Fibroblast of peridontal ligament (primary cell): Measurements from ENCODE around the gene MYO19.
"Not testable (repeated sequence)": the region's sequence is repeated elsewhere in the genome, so short reads cannot be mapped to it uniquely, and the experiment has no call there.

Experiments
- DNase-seq: peaks from one replicate; pipeline ENCODE4 v3.0.0-alpha.2; 2010; ENCODE audit errors: extremely low read depth

The MYO19 gene

DNA sequence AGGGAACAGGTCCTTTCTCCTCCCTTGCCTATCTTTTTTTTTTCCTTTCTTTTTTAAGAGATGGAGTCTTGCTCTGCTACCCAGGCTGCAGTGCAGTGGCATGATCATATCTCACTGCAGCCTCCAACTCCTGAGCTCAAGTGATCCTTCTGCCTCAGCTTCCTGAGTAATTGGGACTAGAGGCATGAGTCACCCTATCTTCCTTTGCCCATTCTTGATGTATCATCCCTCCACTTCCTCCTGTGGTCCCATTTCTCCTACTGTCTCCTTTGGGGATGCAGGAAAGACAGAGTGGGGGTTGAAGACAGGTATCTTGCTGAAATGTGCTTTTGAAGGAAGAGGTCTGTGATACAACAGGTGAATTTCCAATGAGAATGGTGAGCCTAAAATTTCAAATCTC, 5.5 kb downstream of the MYO19 start:
- peak; percentile 19 for DNase-seq

DNA sequence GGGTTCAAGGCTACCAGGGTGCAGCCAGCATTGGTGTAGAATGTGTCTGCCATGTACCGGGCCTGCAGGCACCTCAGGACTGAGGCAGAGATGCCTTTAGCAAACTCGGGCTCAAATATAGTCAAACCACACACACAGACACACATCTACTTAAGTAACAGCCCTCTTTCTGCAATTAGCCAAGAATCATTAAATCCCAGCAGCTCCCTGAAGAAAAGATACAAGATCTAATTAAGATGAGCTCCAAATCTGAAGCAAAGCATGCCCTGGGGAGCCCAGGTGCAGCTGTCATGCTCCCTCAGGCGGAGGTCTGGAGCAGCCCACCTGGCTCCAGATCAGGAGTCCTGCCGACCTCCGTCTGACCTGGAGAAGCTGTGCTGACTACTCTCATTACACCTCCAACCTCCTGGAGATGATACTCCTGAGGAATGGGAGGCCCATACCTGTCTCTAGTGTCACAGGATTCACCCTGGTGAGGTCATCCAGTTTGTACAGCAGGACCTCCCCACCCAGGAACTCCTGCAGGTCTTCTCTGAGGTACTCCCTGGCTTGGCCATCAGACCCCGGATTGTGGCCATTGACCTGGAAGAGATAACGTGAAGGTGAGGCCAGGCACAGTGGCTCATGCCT, 6.9 kb downstream of the MYO19 start:
- no peak for DNase-seq

DNA sequence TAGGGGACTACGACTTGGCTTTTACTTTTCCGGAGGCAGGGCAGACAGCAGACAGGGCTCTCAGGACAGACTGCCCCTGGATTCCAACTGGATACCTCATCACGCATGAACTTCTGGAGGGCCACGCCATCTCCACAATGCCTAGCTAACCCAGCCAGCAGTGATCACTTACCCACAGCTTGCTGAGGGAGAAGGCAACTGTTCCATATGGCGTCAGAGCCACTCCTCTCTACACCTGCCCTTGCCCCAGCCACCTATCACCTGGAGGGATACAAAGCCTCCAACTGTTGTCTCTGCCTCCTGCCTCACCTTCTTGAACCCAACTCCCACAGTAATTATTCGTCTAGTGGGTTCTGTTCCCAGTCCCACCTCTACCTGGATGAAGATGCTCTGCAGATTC, 8.8 kb downstream of the MYO19 start:
- DNase-seq = no peak

DNA sequence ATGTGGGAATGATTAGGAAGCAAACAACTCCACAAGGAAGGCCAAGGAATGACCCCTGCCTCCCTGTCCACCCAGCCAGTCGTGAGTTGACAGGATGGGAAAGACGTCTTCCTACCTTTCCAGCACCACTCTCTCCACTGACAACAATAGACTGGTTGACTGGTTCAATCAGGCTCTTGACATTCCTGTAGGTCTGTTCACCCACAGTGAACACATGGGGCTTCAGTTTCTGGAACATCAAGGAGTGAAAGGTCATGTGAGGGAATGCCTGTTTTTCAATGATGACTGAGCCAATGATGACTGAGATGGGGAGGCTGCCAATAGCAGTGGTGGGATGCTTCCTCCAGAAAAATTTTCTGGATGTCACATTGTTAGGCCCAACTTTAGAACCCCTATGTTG, 9.6 kb downstream of the MYO19 start:
- no peak for DNase-seq

DNA sequence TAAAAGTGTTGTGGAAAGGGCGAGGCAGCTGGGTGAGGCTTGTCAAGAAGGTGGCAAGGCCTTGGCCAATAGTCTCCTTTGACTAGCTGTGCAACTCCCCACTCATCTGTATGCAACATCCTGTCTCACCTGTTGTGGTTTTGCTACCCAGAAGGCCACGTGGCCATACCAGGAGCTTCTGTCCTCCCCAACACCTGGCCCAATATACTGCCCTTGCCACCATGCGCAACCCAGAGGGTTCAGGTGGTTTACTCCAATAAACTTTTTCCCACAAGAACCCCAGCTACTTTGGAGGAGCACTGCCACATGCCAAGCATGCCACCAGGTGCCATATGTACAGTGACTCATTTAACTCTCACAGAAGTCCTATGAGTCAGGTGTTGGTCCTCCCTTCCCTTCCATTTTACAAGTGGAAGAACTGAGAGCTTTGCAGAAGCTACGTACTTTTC, 10.2 kb downstream of the MYO19 start:
- DNase-seq = no peak

DNA sequence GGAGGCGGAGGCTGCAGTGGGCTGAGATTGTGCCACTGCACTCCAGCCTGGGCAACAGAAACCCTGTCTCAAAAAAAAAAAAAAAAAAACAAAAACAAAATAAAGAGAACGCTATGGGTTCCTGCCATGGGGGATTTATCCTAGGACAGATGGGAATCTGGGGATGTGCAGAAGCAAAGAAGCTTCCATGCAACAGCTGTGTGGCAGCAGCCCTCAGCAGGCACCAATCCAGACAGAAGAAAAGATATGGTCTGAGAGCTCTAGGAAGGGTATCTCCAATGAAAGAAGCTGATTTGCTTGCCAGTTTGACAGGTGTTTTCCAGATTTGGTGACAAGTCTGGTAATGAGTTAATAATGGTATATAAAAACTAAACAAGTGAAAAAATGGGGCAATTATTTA, 11.6 kb downstream of the MYO19 start:
- DNase-seq = no peak

DNA sequence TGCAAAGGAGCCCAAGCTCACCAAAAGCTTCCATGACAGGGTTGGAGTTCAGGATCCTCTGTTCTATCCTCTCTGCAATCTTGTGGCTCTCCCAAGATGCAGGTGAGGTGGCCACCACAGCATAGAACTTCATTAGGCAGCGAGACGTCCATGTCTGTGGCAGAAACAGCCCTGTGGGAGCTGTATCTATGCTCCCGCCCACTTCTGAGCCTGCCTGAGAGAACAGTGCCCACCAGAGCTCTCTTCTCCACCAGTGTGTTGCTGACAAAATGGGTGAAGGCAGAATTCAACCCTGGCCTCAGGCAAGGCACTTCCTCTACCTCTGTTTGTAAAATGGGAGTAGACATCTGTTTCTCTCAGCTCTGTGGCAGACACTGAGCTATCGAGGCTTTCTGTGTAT, 18.8 kb downstream of the MYO19 start:
- no peak for DNase-seq

DNA sequence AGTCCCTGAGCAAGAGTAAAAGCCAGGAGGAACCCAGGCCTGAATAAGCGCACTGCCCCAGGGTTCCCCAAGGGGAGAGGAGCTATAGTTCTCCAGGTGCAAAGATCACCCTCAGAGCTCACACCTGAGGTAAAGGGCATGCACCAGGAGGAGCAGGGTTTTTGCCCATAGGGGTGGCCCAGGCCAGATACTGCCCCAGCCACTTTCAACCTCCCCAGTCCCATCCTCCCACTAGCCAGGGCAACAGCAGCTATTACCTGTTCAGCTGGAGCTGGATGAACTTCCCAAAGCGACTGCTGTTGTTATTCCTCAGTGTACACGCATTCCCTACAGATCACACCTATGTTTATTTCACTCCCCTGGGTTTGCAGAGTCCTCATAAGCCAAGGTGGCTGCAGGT, 19.8 kb downstream of the MYO19 start:
- no peak for DNase-seq

DNA sequence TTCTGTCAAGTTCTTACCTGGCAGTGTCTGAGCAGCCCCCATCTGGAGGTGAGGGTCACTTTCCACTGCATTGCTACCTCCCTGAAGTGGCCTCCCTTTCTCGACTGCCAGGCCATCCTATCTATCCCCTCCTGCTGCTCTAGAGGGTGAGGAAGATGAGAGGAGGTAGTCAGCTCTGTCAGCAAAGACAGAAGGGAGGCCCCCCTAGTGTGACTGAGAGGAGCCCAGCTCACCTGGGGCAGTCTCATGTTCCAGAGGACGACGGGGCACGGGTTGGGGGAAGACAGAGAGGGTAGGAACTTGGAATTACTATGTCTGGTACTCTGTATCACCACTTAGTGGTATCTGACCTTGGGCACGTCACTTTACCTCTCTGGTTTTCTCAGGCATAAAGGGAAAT, 22.0 kb downstream of the MYO19 start:
- DNase-seq = no peak

DNA sequence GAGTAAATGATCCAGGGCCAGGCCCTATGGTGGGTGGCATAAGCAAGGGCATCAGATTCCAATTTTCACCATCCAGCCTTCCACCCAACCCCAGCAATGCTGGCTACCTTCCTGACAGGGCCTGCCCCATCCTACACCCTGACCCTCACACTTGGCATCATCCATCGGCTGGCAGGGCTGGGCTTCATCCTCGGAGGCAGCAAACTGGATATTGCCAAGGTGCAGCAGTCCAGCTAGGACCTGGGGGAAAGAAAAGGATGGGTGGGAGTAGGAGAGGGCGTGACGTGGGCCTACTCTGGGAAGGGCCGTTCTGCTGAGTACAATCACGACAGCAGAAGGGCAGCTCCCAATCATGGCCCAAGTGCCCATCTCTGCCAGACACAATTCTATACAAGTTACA, 23.5 kb downstream of the MYO19 start:
- DNase-seq = no peak

DNA sequence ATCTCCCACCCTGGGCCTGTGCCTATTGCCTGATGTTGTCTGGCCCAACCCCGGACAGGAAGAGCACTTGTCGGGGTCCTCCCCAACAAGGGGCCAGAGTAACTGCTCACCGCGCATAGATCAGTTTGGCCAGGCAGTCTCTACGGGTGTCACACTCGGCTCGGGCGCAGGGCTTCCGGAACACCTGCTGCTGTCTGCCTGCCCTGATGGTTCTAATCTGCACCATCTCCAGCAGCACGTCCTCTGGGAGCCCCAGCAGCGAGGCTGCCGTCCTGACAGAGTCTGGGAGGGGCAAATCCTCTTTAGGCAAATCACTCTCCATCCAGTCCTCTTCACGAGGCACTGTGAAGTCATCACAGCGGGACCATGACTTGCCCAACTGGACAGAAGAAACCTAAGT, 24.0 kb downstream of the MYO19 start:
- no peak for DNase-seq

DNA sequence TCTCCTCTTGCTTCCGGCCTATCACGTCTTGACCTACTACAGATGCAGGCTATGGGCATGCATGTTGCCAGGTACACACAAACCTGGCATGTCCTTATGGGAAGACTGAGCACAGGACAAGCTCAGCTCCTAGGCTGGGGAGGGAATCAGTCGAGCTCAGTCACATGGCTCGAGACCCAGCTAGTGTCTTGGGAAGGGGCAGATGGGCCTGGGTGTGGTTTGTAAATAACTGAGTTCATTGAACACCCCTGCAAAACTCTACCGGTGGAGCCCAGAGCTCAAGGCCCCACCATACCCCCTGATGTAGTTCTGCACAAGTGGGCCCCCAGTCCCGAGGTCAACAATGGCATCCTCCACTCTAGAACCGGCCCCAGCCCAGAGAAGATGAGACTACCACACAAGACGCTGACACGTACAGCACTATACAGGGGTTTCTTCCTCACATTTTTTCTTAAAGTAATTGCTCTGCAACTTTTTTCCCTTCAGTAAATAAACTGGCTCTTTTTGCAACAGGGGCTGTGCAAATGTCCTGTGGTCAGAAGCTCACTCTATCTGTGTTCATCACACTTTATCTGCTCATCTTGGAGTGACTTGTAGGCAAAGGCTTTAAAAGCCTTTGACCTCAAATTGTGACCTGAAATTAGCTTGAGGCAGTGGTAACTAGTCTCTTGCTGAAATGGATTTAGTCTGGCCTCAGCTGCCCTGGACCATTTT, 25.2 kb downstream of the MYO19 start:
- no peak for DNase-seq

DNA sequence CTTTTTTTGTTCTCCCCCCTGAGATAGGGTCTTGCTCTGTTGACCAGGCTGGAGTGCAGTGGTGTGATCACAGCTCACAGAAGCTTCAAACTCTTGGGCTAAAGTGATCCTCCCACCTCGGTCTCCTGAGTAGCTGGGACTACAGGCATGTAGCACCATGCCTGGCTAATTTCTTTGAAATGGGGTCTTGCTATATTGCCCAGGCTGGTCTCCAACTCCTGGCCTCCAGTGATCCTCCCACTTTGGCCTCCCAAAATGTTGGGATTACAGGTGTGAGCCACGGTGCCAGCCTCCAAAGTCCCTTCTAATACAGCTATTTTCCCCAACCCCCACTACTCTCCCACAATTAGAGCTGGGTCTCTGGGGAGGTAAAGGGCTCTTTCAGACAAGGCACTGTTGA, 26.2 kb downstream of the MYO19 start:
- DNase-seq = not testable (repeated sequence)

DNA sequence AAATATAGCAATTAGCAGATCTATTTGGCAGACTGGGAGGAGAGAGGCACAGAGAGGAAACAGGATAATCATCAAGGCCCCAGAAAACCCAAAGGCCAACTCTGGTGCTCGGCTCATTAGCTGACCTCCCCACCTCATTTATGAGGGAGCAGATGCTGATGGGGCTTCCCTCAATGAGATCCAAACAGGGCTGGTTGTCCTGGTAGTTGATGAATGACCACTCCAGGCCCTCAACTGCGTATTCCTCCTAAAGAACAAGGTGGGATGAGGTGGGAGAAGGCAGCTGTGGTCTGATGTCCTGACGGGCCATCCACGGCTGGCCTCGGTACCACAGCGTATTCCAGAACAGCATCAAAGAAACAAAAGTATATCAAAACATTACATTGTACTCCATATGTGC, 27.4 kb downstream of the MYO19 start:
- no peak for DNase-seq

DNA sequence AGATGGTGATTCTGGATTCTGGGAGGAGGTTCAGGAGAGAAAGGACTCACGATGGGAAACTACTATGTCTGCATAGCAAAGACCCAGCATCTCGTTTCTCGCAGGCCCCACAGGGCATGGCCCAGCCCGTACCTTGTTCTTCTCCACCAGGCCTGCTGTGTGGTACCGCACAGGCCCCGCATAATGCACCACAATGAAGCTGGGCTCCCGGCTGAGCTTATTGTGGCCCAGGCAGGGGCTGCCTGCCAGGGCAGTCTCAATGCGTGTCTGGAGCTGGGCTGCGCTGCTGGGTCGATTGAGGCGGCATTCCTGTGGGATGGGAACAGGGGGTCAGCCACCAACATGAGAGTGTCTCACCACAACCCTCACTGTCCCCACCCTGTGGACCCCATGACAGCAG, 27.8 kb downstream of the MYO19 start:
- no peak for DNase-seq

DNA sequence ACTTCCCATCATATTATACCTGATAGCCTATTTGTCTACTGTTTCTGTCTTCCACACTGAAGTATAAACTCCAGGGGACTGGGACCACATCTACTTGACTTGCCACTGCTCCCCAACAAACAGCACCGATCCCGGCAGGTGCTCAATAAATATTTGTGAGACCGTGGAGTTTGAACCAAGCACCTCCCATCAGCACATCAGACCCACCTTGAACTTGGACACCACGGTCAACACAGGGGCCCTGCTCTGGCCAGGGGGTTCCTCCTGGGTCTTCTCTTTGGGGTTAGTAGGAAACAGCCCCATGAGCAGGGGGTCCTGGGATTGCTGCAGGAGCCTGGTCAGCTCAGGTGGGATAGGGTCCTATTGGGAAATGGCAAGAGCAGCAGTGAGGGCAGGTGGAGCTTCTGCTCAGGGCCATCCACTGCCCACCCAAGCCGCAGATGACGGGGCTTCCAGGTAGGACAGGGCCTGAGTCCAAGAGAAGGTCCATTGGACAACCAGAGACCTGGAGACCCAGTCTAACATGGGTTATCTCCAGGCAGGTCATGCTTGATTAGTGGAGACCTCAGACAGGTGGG, 28.3 kb downstream of the MYO19 start:
- no peak for DNase-seq

DNA sequence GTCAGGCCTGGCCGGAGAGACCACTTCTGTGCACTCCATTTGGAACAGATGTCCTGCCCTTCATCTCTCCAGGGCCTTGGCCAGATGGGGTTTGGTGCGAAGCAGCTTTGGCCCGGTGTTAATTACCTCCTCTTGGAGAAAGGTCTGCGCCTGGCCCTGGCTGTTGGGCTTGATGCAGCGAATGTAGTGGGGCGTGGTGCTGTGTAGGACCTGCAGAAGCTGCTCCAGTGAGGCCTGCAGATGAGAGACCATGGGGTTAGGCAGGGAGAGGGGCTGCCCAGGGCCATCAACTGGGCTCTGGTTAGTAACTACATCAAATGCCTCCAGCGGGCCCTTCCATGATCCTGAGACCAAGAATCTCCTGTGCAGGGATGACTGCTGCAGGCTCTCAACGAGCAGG, 29.5 kb downstream of the MYO19 start:
- DNase-seq = no peak

DNA sequence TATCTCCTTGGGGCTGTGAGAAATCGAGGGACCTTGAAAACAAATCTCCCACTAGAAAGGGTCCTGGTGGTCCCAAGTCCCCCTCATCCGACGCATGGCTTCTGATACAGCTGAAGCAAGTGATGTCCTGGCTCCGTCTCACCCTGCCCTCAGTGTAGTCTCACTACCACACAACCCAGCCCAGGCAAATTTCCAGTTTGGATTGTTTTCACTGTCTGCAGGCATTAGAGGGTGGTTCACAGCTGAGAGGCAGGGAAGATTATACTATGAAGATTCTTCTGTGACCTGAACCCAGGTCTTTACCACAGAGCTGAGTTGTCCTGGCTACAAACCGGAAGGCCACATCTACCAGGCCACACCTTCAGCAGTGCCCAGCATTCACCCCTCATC, 30.5 kb downstream of the MYO19 start:
- DNase-seq = no peak

DNA sequence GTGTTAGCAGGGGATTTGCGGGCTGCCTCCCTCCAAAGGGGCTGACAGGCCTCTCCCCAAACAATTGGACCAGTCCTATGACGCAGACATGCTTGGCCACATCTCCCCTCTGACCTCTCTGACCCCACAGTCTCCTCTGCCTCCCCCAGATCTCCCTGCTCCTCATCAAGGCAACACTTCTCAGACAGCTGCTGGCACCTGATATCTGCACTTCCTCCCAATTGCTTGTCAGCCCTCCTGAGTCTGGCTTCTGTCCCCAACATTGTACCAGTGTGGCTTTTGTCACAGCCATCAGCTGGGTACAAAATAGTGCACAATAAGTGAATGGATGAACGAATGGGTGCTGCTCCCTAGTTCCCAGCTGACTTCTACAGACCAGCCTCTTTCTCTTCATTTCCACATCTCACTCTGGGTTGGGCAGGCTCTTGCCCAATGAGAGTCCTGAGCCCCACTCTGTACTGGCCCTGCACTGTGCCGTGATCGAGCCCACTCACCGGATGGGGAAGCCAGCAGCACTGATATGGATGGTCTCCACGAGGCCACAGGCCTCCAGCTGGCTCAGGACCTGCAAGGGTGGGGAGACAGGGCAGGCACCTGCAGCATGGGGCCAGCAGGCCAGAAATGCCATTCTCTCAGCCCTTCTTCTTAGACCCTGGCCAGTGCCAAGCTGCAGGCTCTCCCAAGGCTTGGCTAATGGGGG, 31.1 kb downstream of the MYO19 start:
- DNase-seq = no peak

DNA sequence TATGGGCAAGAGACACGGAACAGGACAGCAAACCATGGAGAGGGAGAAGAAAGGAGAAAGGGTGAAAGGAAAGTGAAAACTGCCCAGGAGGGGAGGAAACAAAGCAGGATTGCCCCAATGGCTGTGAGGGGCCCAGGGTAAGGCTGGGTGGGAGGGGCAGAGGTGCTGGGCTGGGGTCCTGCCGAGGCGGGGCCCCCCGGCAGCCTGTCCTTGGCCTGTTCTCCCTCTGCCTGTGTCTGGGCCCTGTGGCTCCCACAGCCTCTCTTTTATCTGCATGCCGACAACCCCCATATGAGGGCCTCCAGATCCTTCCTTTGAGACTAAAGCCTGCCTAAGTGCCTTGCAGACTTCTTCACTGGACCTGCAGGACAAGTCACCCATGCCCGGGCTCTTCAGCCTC, 32.7 kb downstream of the MYO19 start:
- no peak for DNase-seq

DNA sequence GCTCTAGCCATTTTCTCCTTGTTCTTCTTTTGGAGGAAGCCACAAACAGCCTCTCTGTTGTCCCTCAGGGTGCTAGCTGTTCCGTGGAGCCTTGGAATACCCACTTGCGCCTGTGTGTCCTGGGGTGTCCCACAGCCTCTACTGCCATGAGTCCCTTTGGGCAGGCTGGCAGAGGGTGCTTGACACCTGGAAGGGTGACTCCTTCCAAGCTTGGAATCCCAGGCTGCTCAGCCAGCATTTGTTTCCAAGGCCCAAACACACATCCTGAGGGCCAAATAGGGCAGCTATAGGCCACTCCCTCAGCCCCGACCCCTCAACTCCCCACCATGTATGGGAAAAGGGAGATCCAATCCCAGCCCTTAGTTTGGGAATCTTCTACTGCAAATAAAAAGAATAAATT, 33.3 kb downstream of the MYO19 start:
- no peak for DNase-seq

DNA sequence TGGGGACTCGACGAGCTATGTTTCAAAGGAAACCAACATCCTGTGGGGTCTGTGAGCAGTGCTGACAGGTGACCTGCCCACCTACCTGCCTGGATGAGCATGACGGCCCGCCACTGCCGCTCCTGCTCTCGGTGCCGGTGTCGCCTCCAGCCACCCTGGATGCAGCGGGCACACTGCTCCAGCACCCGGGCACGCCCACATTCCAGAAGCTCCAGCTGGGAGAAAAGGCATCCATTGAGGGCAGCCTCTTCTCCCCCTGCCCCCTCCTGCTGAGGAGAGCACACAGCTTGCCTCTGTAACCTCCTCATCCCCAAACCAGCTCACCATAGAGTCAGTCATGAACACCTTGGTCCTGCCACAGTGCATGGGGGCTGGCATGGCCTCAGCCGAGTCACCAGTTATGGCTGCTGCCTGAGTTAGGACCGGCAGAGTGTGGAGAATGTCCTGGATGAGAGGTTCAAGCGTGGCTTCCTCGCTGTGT, 33.9 kb downstream of the MYO19 start:
- DNase-seq = no peak
